Panc1 (cell line): ENCODE measurements around the gene PDZD2. TPM values are rescaled to one million over a fixed set of nuclear protein-coding genes. Genes with fewer than 3 reads are reported as not detected.

Experiments used
- ATAC-seq: fragments of 200-7000 bp; cut with Tn5 transposase; 2 replicates; pipeline ENCODE4 v1.9.1; 2020; ENCODE audit warnings: mild to moderate bottlenecking, moderate library complexity
- BruUV-seq: library from RNA; stranded (reverse); fragments of 400-500 nt; replicated peaks from 2 replicates; lab custom pipeline; 2021; lab: Mats Ljungman, UMichigan
- CTCF ChIA-PET: fragments of 300-600 bp; sonication (Branson Sonifier 250); formaldehyde crosslinking; loops from one replicate; lab custom pipeline; 2022; ENCODE audit warnings: antibody characterized with exemption; lab: Charles Lee
- POLR2A ChIA-PET: fragments of 300-600 bp; sonication (Branson Sonifier 250); formaldehyde crosslinking; loops from one replicate; lab custom pipeline; 2022; ENCODE audit warnings: antibody characterized with exemption; lab: Charles Lee
- DNase-seq: peaks from one replicate; pipeline ENCODE4 v3.0.0-alpha.2; 2010; ENCODE audit warnings: low read depth, low spot score
- H3K27ac ChIP-seq: 2 replicates; pipeline ENCODE4 v1.5.1; 2011; ENCODE audit warnings: mild to moderate bottlenecking, low read length, inconsistent platforms
- H3K27me3 ChIP-seq: fragments of 200-500 bp; sonication (Bioruptor generic); 2 replicates; pipeline ENCODE4 v1.6.0; 2014; ENCODE audit warnings: low read length, inconsistent platforms; ENCODE audit not compliant: control insufficient read depth, insufficient read depth
- H3K36me3 ChIP-seq: fragments of 200-500 bp; sonication (Bioruptor generic); 2 replicates; pipeline ENCODE4 v1.5.1; 2014; ENCODE audit warnings: inconsistent platforms, mild to moderate bottlenecking, low read length, moderate library complexity; ENCODE audit not compliant: control insufficient read depth, insufficient read depth
- H3K4me1 ChIP-seq: 2 replicates; pipeline ENCODE4 v1.5.1; 2011; ENCODE audit warnings: inconsistent platforms, mild to moderate bottlenecking, low read length, moderate library complexity; ENCODE audit not compliant: control insufficient read depth, insufficient read depth
- H3K4me3 ChIP-seq, 2 experiments: 2 replicates each; pipeline ENCODE4 v1.5.1; 2011 to 2012; ENCODE audit warnings: low read depth in 2 of 2, low read length in 2 of 2, mild to moderate bottlenecking in 2 of 2, inconsistent platforms in 1 of 2, moderate library complexity in 1 of 2
- H3K9me3 ChIP-seq: fragments of 200-500 bp; sonication (Bioruptor generic); 2 replicates; pipeline ENCODE4 v1.5.1; 2014; ENCODE audit warnings: low read depth, mild to moderate bottlenecking, inconsistent platforms, low read length, moderate library complexity; ENCODE audit not compliant: control insufficient read depth, insufficient read depth
- POLR2AphosphoS5 ChIP-seq: IDR thresholded peaks from 2 replicates; pipeline ENCODE4 v1.6.1; 2012; ENCODE audit warnings: mild to moderate bottlenecking, low read depth, low read length, moderate library complexity
- SIN3A ChIP-seq: IDR thresholded peaks from 2 replicates; pipeline ENCODE4 v1.6.1; 2012; ENCODE audit warnings: low read depth, mild to moderate bottlenecking, low read length, moderate library complexity, borderline replicate concordance; ENCODE audit not compliant: insufficient read depth
- TCF7L2 ChIP-seq: IDR thresholded peaks from 2 replicates; pipeline ENCODE4 v1.6.1; 2011; ENCODE audit warnings: mild to moderate bottlenecking, low read depth, low read length, inconsistent platforms
- in situ Hi-C: cut with HindIII; loops from 2 replicates; pipeline ENCODE4 v1.10.0; 2016; ENCODE audit warnings: low sequenced_read_pairs, low pct_unique_long_range_greater_than_20kb
- intact Hi-C: fragments of 100-400 bp; cut with micrococcal nuclease; formaldehyde crosslinking; loops from one replicate; pipeline ENCODE4 v1.10.0; 2022; ENCODE audit not compliant: unreplicated experiment
- total RNA-seq: library from RNA; stranded (reverse); gene quantifications from one replicate; pipeline ENCODE4 v1.2.1, GENCODE V29; 2021; ENCODE audit not compliant: unreplicated experiment
- TF ChIP-seq, protein P1 (sequence below): fragments of 450-650 bp; IDR thresholded peaks from 2 replicates; pipeline ENCODE4 v1.5.1; 2017; ENCODE audit warnings: mild to moderate bottlenecking
- TF ChIP-seq, protein P2 (sequence below), 2 experiments: IDR thresholded peaks; 2 replicates each; pipeline ENCODE4 v1.6.1; 2011 to 2012; ENCODE audit warnings: low read depth in 2 of 2, control low read depth in 1 of 2, low read length in 1 of 2, mild to moderate bottlenecking in 1 of 2, moderate library complexity in 1 of 2; ENCODE audit not compliant: insufficient read depth in 1 of 2

Gene PDZD2
- total RNA-seq, 1 experiment from 2014 or later: 0.10 TPM

DNA sequence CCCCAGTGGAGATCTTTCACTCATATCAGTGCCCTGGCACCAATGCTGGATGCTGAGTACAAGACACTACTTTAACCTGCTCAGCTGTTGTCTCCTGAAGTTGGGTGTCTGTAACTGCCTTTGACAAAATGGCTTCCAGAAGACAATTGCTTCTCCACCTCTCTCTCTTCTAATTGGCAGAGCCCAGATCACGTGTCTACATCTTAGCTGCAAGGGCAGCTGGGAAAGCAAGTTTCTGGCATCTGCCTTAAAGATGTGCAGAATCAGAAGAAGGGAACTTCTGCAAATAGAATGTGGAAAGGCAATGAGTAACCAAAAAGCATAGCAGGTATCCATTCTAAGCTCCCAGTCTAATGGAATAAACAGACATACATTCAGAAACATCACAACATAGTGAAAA, 81.1 kb downstream of the PDZD2 start:
- no peak for ATAC-seq
- in situ Hi-C loops: no loop called here
- Histone ChIP-seq H3K27ac (no peak overlapping the region), H3K36me3 (no peaks in the 10 kb centered on the region), H3K27me3 (0 out of 2 replicates have a peak, but pooled peaks cover 2% of the 10 kb centered on the region), H3K4me3 (no peak overlapping the region), H3K9me3 (no peaks in the 10 kb centered on the region), H3K4me1 (no peaks in the 10 kb centered on the region)
- no TSS peak for BruUV-seq
- DNase-seq: no peak
- intact Hi-C loops: no loop called here
- TF ChIP-seq POLR2AphosphoS5 (no peak), TCF7L2 (no peak), SIN3A (no peak)
- TF ChIP-seq, protein P1, sequence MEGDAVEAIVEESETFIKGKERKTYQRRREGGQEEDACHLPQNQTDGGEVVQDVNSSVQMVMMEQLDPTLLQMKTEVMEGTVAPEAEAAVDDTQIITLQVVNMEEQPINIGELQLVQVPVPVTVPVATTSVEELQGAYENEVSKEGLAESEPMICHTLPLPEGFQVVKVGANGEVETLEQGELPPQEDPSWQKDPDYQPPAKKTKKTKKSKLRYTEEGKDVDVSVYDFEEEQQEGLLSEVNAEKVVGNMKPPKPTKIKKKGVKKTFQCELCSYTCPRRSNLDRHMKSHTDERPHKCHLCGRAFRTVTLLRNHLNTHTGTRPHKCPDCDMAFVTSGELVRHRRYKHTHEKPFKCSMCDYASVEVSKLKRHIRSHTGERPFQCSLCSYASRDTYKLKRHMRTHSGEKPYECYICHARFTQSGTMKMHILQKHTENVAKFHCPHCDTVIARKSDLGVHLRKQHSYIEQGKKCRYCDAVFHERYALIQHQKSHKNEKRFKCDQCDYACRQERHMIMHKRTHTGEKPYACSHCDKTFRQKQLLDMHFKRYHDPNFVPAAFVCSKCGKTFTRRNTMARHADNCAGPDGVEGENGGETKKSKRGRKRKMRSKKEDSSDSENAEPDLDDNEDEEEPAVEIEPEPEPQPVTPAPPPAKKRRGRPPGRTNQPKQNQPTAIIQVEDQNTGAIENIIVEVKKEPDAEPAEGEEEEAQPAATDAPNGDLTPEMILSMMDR: no peak
- TF ChIP-seq, protein P2, sequence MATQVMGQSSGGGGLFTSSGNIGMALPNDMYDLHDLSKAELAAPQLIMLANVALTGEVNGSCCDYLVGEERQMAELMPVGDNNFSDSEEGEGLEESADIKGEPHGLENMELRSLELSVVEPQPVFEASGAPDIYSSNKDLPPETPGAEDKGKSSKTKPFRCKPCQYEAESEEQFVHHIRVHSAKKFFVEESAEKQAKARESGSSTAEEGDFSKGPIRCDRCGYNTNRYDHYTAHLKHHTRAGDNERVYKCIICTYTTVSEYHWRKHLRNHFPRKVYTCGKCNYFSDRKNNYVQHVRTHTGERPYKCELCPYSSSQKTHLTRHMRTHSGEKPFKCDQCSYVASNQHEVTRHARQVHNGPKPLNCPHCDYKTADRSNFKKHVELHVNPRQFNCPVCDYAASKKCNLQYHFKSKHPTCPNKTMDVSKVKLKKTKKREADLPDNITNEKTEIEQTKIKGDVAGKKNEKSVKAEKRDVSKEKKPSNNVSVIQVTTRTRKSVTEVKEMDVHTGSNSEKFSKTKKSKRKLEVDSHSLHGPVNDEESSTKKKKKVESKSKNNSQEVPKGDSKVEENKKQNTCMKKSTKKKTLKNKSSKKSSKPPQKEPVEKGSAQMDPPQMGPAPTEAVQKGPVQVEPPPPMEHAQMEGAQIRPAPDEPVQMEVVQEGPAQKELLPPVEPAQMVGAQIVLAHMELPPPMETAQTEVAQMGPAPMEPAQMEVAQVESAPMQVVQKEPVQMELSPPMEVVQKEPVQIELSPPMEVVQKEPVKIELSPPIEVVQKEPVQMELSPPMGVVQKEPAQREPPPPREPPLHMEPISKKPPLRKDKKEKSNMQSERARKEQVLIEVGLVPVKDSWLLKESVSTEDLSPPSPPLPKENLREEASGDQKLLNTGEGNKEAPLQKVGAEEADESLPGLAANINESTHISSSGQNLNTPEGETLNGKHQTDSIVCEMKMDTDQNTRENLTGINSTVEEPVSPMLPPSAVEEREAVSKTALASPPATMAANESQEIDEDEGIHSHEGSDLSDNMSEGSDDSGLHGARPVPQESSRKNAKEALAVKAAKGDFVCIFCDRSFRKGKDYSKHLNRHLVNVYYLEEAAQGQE (IDR thresholded peaks at IDR 0.05; ENCODE audit: insufficient read depth in 1 of 2, low read depth in 2 of 2, low read length in 1 of 2): no peak
- ChIA-PET CTCF (no interaction called here), POLR2A (no interaction called here)

DNA sequence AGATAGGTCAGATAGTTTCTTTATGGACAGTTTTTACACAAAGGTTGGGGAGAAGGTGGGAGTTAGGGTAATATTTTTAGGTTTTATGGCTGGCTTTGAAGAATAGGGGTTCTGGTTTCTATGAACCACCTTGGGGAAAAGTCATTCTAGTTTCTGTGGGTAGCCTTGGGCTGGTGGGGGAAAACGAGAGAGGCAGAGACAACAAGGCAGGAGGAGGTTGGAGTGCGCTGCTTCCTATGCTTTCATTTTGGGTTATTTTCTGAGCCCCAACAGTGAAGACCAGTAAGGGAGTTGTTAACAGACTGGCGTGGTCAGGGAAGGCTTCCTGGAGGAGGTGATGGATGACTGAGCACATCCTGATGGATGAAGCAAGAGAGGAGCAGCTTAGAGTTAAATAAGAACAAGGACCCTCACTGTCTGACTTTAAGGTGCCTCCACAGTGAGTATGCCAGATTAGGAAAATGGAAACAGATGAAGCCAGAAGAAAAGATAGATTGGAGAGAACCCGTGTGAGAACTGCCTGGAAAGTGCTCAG, 81.9 kb downstream of the PDZD2 start:
- Histone ChIP-seq H3K27ac (no peak overlapping the region), H3K9me3 (no peaks in the 10 kb centered on the region), H3K36me3 (no peaks in the 10 kb centered on the region), H3K4me1 (no peaks in the 10 kb centered on the region), H3K4me3 (no peak overlapping the region), H3K27me3 (no peaks in the 10 kb centered on the region)
- in situ Hi-C loops (no loop called here), intact Hi-C loops (no loop called here)
- ATAC-seq: no peak
- CTCF ChIA-PET: no interaction called here
- no peak for TF ChIP-seq TCF7L2
- no peak for TF ChIP-seq POLR2AphosphoS5
- TF ChIP-seq, protein P1: no peak
- TF ChIP-seq, protein P2 (IDR thresholded peaks at IDR 0.05; ENCODE audit: insufficient read depth in 1 of 2, low read depth in 2 of 2, low read length in 1 of 2): no peak
- TF ChIP-seq SIN3A: no peak
- BruUV-seq: no TSS peak
- POLR2A ChIA-PET: no interaction called here
- DNase-seq: no peak
